SK-N-SH treated with all-trans-retinoic acid at 6 μM for 48 hours (cell line): ENCODE results near the gene DENND1A.

ENCODE experiments used
- ATAC-seq: fragments of 200-7000 bp; cut with Tn5 transposase; 3 replicates; pipeline ENCODE4 v1.9.1; 2020; ENCODE audit warnings: mild to moderate bottlenecking, moderate library complexity
- ARNTL ChIP-seq: fragments of 450-650 bp; formaldehyde crosslinking; IDR thresholded peaks from 2 replicates; pipeline ENCODE4 v1.5.0; 2020; ENCODE audit warnings: low read depth, mild to moderate bottlenecking, moderate library complexity, borderline replicate concordance
- BACH2 ChIP-seq: fragments of 250-450 bp; sonication (Bioruptor Pico); IDR thresholded peaks from 2 replicates; pipeline ENCODE4 v1.9.0; 2021; ENCODE audit warnings: mild to moderate bottlenecking, borderline replicate concordance
- CSDC2 ChIP-seq: fragments of 250-450 bp; sonication (Bioruptor Pico); IDR thresholded peaks from 2 replicates; pipeline ENCODE4 v1.5.0; 2020; ENCODE audit warnings: mild to moderate bottlenecking, moderate library complexity
- ESRRG ChIP-seq: fragments of 250-450 bp; sonication (Bioruptor Pico); IDR thresholded peaks from 2 replicates; pipeline ENCODE4 v1.6.1; 2021; ENCODE audit warnings: mild to moderate bottlenecking
- GLIS3 ChIP-seq: fragments of 250-450 bp; sonication (Bioruptor Pico); IDR thresholded peaks from 2 replicates; pipeline ENCODE4 v1.5.0; 2020; ENCODE audit warnings: mild to moderate bottlenecking, moderate library complexity
- ISL1 ChIP-seq: fragments of 250-450 bp; sonication (Bioruptor Pico); IDR thresholded peaks from 2 replicates; pipeline ENCODE4 v2.1.2; 2022; ENCODE audit warnings: mild to moderate bottlenecking, moderate library complexity
- OSR1 ChIP-seq: fragments of 250-450 bp; sonication (Bioruptor Pico); IDR thresholded peaks from 2 replicates; pipeline ENCODE4 v1.8.0; 2022; ENCODE audit warnings: moderate library complexity, mild to moderate bottlenecking, inconsistent platforms
- PPARA ChIP-seq: fragments of 250-450 bp; sonication (Bioruptor Pico); IDR thresholded peaks from 2 replicates; pipeline ENCODE4 v1.5.0; 2020; ENCODE audit warnings: mild to moderate bottlenecking, borderline replicate concordance
- RARB ChIP-seq: fragments of 250-450 bp; sonication (Bioruptor Pico); IDR thresholded peaks from 2 replicates; pipeline ENCODE4 v1.8.0; 2021; ENCODE audit warnings: mild to moderate bottlenecking, moderate library complexity
- SNAI2 ChIP-seq: fragments of 250-450 bp; sonication (Bioruptor Pico); IDR thresholded peaks from 2 replicates; pipeline ENCODE4 v1.5.0; 2020; ENCODE audit warnings: mild to moderate bottlenecking, moderate library complexity
- TOX ChIP-seq: fragments of 250-450 bp; sonication (Bioruptor Pico); IDR thresholded peaks from 2 replicates; pipeline ENCODE4 v1.8.0; 2021; ENCODE audit warnings: mild to moderate bottlenecking, moderate library complexity, borderline replicate concordance
- ZC3H10 ChIP-seq: fragments of 250-450 bp; sonication (Bioruptor Pico); IDR thresholded peaks from 2 replicates; pipeline ENCODE4 v1.5.1; 2021; ENCODE audit warnings: mild to moderate bottlenecking, moderate library complexity
- ZFP3 ChIP-seq: fragments of 250-450 bp; sonication (Bioruptor Pico); IDR thresholded peaks from 2 replicates; pipeline ENCODE4 v1.5.0; 2020; ENCODE audit warnings: mild to moderate bottlenecking, moderate library complexity
- ZFP30 ChIP-seq: fragments of 450-650 bp; formaldehyde crosslinking; IDR thresholded peaks from 2 replicates; pipeline ENCODE4 v1.5.0; 2022; ENCODE audit warnings: mild to moderate bottlenecking, moderate library complexity
- ZNF565 ChIP-seq: fragments of 450-650 bp; formaldehyde crosslinking; conservative IDR thresholded peaks from 2 replicates; pipeline ENCODE4 v1.5.0; 2020; ENCODE audit warnings: low read depth, mild to moderate bottlenecking, moderate library complexity
- ZNF70 ChIP-seq: fragments of 450-650 bp; formaldehyde crosslinking; IDR thresholded peaks from 2 replicates; pipeline ENCODE4 v1.5.0; 2020; ENCODE audit warnings: mild to moderate bottlenecking, moderate library complexity
- ZNF8 ChIP-seq: fragments of 450-650 bp; formaldehyde crosslinking; IDR thresholded peaks from 2 replicates; pipeline ENCODE4 v1.5.0; 2020; ENCODE audit warnings: mild to moderate bottlenecking, moderate library complexity
- TF ChIP-seq, protein P1 (sequence below): fragments of 250-450 bp; sonication (Bioruptor Pico); IDR thresholded peaks from 2 replicates; pipeline ENCODE4 v1.8.0; 2020; ENCODE audit warnings: mild to moderate bottlenecking, moderate library complexity, borderline replicate concordance
- TF ChIP-seq, protein P2 (sequence below): fragments of 250-450 bp; sonication (Bioruptor Pico); IDR thresholded peaks from 2 replicates; pipeline ENCODE4 v1.5.0; 2020; ENCODE audit warnings: mild to moderate bottlenecking, moderate library complexity
- TF ChIP-seq, protein P3 (sequence below): fragments of 250-450 bp; sonication (Bioruptor Pico); IDR thresholded peaks from 2 replicates; pipeline ENCODE4 v1.5.1; 2021; ENCODE audit warnings: mild to moderate bottlenecking, moderate library complexity
- TF ChIP-seq, protein P4 (sequence below): fragments of 250-450 bp; sonication (Bioruptor Pico); IDR thresholded peaks from 2 replicates; pipeline ENCODE4 v1.5.1; 2020; ENCODE audit warnings: low read depth, mild to moderate bottlenecking, moderate library complexity
- TF ChIP-seq, protein P5 (sequence below): fragments of 250-450 bp; sonication (Bioruptor Pico); IDR thresholded peaks from 2 replicates; pipeline ENCODE4 v1.8.0; 2021; ENCODE audit warnings: low read depth, mild to moderate bottlenecking, moderate library complexity, borderline replicate concordance

Gene DENND1A

DNA sequence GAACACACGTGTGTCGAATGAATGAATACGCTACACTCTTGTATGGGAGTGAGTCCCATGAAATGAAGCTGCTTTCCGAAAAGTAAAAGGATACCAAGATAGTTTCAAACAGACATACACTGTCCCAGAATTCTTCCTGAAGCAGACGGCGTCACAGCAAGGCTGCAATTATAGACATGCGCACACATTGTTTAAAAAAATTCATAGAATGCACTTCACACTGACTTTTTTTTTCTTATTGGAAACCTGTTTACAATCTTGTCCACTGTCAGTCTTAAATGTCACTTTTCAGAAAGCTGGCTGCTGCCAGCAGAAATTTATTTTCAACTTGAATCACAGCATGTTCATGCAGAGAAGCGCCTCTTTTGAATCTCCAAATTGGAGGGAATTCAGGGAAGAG is 449.1 kb downstream of the DENND1A start:
- no peak for ATAC-seq
- TF ChIP-seq GLIS3 (CRISPR knock-in tag), result no peak
- no peak for TF ChIP-seq ZFP3
- no peak for TF ChIP-seq OSR1 (CRISPR knock-in tag)
- TF ChIP-seq, protein P1, sequence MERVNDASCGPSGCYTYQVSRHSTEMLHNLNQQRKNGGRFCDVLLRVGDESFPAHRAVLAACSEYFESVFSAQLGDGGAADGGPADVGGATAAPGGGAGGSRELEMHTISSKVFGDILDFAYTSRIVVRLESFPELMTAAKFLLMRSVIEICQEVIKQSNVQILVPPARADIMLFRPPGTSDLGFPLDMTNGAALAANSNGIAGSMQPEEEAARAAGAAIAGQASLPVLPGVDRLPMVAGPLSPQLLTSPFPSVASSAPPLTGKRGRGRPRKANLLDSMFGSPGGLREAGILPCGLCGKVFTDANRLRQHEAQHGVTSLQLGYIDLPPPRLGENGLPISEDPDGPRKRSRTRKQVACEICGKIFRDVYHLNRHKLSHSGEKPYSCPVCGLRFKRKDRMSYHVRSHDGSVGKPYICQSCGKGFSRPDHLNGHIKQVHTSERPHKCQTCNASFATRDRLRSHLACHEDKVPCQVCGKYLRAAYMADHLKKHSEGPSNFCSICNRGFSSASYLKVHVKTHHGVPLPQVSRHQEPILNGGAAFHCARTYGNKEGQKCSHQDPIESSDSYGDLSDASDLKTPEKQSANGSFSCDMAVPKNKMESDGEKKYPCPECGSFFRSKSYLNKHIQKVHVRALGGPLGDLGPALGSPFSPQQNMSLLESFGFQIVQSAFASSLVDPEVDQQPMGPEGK (CRISPR knock-in tag), result no peak
- TF ChIP-seq ZNF565 (CRISPR knock-in tag), result no peak
- no peak for TF ChIP-seq ZNF70 (CRISPR knock-in tag)
- no peak for TF ChIP-seq ZFP30 (CRISPR knock-in tag)
- TF ChIP-seq, protein P2, sequence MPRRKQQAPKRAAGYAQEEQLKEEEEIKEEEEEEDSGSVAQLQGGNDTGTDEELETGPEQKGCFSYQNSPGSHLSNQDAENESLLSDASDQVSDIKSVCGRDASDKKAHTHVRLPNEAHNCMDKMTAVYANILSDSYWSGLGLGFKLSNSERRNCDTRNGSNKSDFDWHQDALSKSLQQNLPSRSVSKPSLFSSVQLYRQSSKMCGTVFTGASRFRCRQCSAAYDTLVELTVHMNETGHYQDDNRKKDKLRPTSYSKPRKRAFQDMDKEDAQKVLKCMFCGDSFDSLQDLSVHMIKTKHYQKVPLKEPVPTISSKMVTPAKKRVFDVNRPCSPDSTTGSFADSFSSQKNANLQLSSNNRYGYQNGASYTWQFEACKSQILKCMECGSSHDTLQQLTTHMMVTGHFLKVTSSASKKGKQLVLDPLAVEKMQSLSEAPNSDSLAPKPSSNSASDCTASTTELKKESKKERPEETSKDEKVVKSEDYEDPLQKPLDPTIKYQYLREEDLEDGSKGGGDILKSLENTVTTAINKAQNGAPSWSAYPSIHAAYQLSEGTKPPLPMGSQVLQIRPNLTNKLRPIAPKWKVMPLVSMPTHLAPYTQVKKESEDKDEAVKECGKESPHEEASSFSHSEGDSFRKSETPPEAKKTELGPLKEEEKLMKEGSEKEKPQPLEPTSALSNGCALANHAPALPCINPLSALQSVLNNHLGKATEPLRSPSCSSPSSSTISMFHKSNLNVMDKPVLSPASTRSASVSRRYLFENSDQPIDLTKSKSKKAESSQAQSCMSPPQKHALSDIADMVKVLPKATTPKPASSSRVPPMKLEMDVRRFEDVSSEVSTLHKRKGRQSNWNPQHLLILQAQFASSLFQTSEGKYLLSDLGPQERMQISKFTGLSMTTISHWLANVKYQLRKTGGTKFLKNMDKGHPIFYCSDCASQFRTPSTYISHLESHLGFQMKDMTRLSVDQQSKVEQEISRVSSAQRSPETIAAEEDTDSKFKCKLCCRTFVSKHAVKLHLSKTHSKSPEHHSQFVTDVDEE (CRISPR knock-in tag), result no peak
- TF ChIP-seq ESRRG, result no peak
- no peak for TF ChIP-seq ZNF8 (CRISPR knock-in tag)

DNA sequence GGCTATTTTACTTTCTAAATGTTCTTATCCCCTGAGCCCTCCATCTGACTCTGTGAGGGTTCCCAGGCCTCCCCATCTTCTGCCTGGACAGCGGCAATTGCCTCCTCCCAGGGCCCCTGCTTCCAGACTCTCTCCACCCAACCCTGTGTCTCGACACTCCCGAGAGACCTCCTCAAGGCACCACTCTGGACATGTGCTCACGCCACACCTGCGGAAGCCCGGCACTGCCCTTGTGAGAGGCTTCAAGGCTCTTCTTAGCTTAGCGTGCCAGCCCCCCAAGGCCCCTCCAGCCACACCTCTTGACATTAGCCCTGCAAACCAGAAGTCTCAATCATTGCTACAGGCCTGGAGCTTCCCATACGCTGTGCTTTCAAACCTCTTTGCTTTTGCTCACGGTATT is 449.8 kb downstream of the DENND1A start:
- no peak for ATAC-seq
- TF ChIP-seq ZC3H10 (CRISPR knock-in tag) (no peak), GLIS3 (CRISPR knock-in tag) (no peak), RARB (CRISPR knock-in tag) (no peak), SNAI2 (CRISPR knock-in tag) (no peak), BACH2 (CRISPR knock-in tag) (no peak), ARNTL (CRISPR knock-in tag) (no peak), TOX (no peak), ZFP30 (CRISPR knock-in tag) (no peak), CSDC2 (no peak), ISL1 (CRISPR knock-in tag) (no peak), ZNF565 (CRISPR knock-in tag) (no peak), PPARA (CRISPR knock-in tag) (no peak), ESRRG (no peak), ZNF70 (CRISPR knock-in tag) (no peak)
- TF ChIP-seq, protein P3, sequence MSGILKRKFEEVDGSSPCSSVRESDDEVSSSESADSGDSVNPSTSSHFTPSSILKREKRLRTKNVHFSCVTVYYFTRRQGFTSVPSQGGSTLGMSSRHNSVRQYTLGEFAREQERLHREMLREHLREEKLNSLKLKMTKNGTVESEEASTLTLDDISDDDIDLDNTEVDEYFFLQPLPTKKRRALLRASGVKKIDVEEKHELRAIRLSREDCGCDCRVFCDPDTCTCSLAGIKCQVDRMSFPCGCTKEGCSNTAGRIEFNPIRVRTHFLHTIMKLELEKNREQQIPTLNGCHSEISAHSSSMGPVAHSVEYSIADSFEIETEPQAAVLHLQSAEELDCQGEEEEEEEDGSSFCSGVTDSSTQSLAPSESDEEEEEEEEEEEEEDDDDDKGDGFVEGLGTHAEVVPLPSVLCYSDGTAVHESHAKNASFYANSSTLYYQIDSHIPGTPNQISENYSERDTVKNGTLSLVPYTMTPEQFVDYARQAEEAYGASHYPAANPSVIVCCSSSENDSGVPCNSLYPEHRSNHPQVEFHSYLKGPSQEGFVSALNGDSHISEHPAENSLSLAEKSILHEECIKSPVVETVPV, result no peak
- TF ChIP-seq, protein P2 (CRISPR knock-in tag), result no peak
- TF ChIP-seq, protein P4, sequence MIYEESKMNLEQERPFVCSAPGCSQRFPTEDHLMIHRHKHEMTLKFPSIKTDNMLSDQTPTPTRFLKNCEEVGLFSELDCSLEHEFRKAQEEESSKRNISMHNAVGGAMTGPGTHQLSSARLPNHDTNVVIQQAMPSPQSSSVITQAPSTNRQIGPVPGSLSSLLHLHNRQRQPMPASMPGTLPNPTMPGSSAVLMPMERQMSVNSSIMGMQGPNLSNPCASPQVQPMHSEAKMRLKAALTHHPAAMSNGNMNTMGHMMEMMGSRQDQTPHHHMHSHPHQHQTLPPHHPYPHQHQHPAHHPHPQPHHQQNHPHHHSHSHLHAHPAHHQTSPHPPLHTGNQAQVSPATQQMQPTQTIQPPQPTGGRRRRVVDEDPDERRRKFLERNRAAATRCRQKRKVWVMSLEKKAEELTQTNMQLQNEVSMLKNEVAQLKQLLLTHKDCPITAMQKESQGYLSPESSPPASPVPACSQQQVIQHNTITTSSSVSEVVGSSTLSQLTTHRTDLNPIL (CRISPR knock-in tag), result no peak
- TF ChIP-seq, protein P5, sequence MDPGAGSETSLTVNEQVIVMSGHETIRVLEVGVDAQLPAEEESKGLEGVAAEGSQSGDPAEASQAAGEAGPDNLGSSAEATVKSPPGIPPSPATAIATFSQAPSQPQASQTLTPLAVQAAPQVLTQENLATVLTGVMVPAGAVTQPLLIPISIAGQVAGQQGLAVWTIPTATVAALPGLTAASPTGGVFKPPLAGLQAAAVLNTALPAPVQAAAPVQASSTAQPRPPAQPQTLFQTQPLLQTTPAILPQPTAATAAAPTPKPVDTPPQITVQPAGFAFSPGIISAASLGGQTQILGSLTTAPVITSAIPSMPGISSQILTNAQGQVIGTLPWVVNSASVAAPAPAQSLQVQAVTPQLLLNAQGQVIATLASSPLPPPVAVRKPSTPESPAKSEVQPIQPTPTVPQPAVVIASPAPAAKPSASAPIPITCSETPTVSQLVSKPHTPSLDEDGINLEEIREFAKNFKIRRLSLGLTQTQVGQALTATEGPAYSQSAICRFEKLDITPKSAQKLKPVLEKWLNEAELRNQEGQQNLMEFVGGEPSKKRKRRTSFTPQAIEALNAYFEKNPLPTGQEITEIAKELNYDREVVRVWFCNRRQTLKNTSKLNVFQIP (CRISPR knock-in tag), result no peak
- TF ChIP-seq, protein P1 (CRISPR knock-in tag), result no peak
